Left lung (tissue), 10 donors: ENCODE measurements around the gene GPR150. TPM values are rescaled to one million over a fixed set of nuclear protein-coding genes. Genes with fewer than 3 reads are reported as not detected.
A peak's percentile ranks its signal among the peaks of the same experiment; 100 is the strongest.
"Not testable (repeated sequence)": the region's sequence is repeated elsewhere in the genome, so short reads cannot be mapped to it uniquely, and the experiment has no call there.

Source experiments
- ATAC-seq: fragments of 200-7000 bp; cut with Tn5 transposase; one replicate; pipeline ENCODE4 v1.9.1; 2020; ENCODE audit warnings: moderate library complexity
- DNase-seq, 4 donors: peaks; one replicate each; pipeline ENCODE4 v3.0.0-alpha.2; 2013 to 2020
- H3K27ac ChIP-seq, 2 donors: fragments of 200-600 bp; sonication (generic) in 1 of 2; one replicate each; pipeline versions ENCODE4 v1.5.0 to v1.8.0; 2020 to 2021
- H3K27me3 ChIP-seq, 2 donors: fragments of 200-600 bp; sonication (generic) in 1 of 2; one replicate each; pipeline versions ENCODE4 v1.5.0 to v1.8.0; 2020 to 2021
- H3K36me3 ChIP-seq, 2 donors: fragments of 200-600 bp; sonication (generic) in 1 of 2; one replicate each; pipeline versions ENCODE4 v1.5.0 to v1.8.0; 2020 to 2021
- H3K4me1 ChIP-seq, 2 donors: fragments of 200-600 bp; one replicate each; pipeline ENCODE4 v1.8.0; 2021
- H3K4me3 ChIP-seq, 2 donors: fragments of 200-600 bp; sonication (generic) in 1 of 2; one replicate each; pipeline versions ENCODE4 v1.5.0 to v1.8.0; 2020 to 2021; ENCODE audit warnings: mild to moderate bottlenecking in 1 of 2
- H3K9me3 ChIP-seq, 2 donors: fragments of 200-600 bp; sonication (generic) in 1 of 2; one replicate each; pipeline versions ENCODE4 v1.5.0 to v1.8.0; 2020 to 2021
- intact Hi-C, 2 donors: fragments of 100-400 bp; cut with DNase I; formaldehyde crosslinking; loops; one replicate each; pipeline versions ENCODE4 v1.11.2 to v1.14.2; 2022
- polyA plus RNA-seq, 6 donors: library from polyadenylated mRNA; unstranded; fragments of 120-200 nt; gene quantifications; one replicate each; pipeline ENCODE4 v1.2.1, GENCODE V29; 2013; ENCODE audit not compliant: insufficient read length in 6 of 6
- total RNA-seq, 2 donors: library from RNA; stranded (reverse); fragmentation: NEBNext Ultra II Directional; extraction: Animal tissue kit (Norgen Biotek cat#: 25700); gene quantifications; one replicate each; pipeline ENCODE4 v1.2.1, GENCODE V29; 2021
- TF ChIP-seq, protein P1 (sequence below), 2 donors: fragments of 200-600 bp; sonication (generic) in 1 of 2; IDR thresholded peaks; one replicate each; pipeline versions ENCODE4 v1.5.0 to v1.8.0; 2021; ENCODE audit warnings: antibody characterized with exemption in 2 of 2
- donor health status: DM: no; HTN: yes; CAD: no.
- donor health status: DM: no; HTN: no; CAD: no.

Gene GPR150
- total and polyA plus RNA-seq, 8 donors = 0.16 to 0.26 TPM; not detected in 6

DNA sequence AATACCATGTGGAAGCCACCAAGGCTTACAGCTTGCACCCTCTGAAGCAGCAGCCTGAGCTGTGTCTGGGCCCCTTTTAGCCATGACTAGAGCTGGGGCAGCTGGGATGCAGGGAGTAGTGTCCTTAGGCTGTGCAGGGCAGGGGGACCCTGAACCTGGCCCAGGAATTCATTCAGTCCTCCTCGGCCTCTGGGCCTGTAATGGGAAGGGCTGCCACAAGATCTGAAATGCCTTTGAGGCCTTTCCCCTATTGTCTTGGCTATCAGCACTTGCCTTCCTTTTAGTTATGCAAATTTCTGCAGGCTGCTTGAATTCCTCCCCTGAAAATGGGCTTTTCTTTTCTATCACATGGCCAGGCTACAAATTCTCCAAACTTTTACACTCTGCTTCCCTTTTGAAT is 9.0 kb downstream of the GPR150 start:
- H3K4me3 ChIP-seq = no peak overlapping the region
- ATAC-seq (no peak), DNase-seq (no peak)
- intact Hi-C loops = no loop called here
- H3K27ac ChIP-seq = no peak overlapping the region
- H3K27me3 ChIP-seq = no peaks in the 10 kb centered on the region
- no peaks in the 10 kb centered on the region for H3K36me3 ChIP-seq
- peaks cover 0 to 12% of the 10 kb centered on the region in 2 donors for H3K4me1 ChIP-seq
- no peaks in the 10 kb centered on the region for H3K9me3 ChIP-seq
- TF ChIP-seq, protein P1, sequence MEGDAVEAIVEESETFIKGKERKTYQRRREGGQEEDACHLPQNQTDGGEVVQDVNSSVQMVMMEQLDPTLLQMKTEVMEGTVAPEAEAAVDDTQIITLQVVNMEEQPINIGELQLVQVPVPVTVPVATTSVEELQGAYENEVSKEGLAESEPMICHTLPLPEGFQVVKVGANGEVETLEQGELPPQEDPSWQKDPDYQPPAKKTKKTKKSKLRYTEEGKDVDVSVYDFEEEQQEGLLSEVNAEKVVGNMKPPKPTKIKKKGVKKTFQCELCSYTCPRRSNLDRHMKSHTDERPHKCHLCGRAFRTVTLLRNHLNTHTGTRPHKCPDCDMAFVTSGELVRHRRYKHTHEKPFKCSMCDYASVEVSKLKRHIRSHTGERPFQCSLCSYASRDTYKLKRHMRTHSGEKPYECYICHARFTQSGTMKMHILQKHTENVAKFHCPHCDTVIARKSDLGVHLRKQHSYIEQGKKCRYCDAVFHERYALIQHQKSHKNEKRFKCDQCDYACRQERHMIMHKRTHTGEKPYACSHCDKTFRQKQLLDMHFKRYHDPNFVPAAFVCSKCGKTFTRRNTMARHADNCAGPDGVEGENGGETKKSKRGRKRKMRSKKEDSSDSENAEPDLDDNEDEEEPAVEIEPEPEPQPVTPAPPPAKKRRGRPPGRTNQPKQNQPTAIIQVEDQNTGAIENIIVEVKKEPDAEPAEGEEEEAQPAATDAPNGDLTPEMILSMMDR (IDR thresholded peaks at IDR 0.05) = no peak

DNA sequence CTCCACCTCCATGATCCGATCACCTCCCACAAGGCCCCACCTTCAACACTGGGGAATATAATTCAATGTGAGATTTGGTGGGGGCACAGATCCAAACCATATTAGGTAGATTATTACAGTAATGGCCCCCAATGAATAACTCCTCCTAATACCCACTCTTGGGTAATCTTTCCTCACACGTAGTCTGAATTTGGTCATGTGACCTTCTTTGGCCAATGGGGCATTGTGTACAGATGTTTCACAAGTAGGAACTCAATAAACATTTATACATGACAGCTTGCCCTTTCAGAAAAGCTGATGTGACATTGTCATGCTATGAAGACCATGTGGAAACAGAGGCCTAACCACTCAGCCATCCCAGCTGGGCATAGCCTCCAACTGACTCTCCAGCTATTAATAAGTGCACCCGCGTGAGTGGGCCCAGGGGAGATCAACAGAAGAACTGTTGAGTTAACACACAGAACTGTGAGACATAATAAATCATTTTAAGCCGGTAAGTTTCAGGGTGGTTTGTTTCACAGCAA is 10.6 kb downstream of the GPR150 start:
- TF ChIP-seq, protein P1 (IDR thresholded peaks at IDR 0.05) = no peak
- ATAC-seq (no peak), DNase-seq (no peak)
- H3K4me1 ChIP-seq = peaks cover 0 to 12% of the 10 kb centered on the region in 2 donors
- no peak overlapping the region for H3K27ac ChIP-seq
- intact Hi-C loops = no loop called here
- no peak overlapping the region for H3K4me3 ChIP-seq
- no peaks in the 10 kb centered on the region for H3K36me3 ChIP-seq
- H3K27me3 ChIP-seq = no peaks in the 10 kb centered on the region
- H3K9me3 ChIP-seq = no peaks in the 10 kb centered on the region

DNA sequence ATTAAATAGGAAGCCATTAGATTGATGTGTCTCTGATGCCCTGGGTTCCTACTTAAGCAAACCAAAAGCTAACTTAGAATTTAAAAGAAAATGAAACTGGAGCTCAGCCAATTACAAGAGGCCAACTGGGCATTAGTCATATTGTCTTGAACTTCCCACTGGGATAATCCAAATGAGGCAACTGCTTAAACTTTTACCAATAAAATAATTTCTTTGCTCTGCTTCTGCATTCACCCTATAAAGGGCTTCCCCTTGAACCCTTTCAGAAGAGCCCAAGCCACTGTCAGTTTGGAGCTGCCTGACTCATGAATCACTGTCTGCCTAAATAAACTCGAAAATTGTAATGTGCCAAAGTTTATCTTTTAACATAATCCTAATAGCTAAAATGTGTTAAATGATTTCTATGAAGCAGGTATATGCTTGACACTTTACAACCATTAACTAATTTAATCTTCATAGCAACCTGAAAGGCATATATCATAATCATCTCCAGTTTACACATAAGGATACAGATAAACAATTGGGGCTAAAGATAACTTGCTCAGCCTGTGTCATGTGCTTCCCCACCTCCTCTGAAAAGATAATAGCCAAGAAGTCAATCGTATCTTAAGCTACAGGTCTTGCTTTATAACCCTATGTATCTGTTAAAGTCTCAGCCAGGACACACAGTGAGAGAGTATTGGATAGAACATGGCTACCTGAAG is 11.5 kb downstream of the GPR150 start:
- TF ChIP-seq, protein P1 (IDR thresholded peaks at IDR 0.05) = no peak
- peak; percentile 30 for ATAC-seq

DNA sequence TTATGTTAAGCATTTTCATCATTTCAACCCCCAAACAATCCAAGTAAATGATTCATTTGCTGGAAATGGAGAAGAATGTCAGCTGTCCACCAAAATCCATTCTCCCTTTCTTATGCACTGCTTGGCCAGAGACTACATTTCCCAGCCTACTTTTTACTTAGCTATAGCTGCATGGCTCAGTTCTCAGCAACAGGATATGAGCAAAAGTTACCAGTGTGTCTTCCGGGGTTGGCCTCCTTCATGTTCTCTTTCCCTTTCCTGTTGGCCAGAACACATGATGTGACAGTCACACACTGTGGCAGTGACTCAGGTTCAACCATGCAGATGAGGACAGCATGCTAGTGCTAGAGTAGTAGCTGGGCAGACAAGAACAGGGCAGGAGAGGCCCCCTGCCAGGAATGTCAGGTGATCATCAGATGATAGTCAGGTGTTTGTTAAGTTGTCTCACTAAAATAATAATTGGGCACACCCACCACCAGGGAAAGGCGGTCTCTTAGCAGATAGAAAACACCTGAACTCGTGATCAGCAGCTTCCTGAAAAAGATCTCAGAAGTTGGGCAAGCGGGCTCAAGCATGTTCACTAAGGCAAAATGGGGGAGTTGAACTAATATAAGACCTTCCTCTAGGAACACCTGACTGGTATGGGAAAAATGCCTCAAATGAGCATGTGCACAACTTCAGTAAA is 12.2 kb downstream of the GPR150 start:
- H3K4me1 ChIP-seq = peaks cover 0 to 12% of the 10 kb centered on the region in 2 donors
- H3K27me3 ChIP-seq = no peaks in the 10 kb centered on the region
- ATAC-seq = peak; percentile 63
- intact Hi-C loops = no loop called here
- TF ChIP-seq, protein P1 (IDR thresholded peaks at IDR 0.05) = no peak
- DNase-seq = no peak
- no peaks in the 10 kb centered on the region for H3K36me3 ChIP-seq
- H3K9me3 ChIP-seq = no peaks in the 10 kb centered on the region
- H3K4me3 ChIP-seq = no peak overlapping the region
- no peak overlapping the region for H3K27ac ChIP-seq

More for the DNA sequence above, 11.5 kb downstream of the GPR150 start:
- no peak for DNase-seq
- H3K4me3 ChIP-seq = no peak overlapping the region
- H3K4me1 ChIP-seq = peaks cover 0 to 12% of the 10 kb centered on the region in 2 donors
- intact Hi-C loops = no loop called here
- H3K36me3 ChIP-seq = no peaks in the 10 kb centered on the region
- no peaks in the 10 kb centered on the region for H3K27me3 ChIP-seq
- no peak overlapping the region for H3K27ac ChIP-seq
- H3K9me3 ChIP-seq = no peaks in the 10 kb centered on the region

DNA sequence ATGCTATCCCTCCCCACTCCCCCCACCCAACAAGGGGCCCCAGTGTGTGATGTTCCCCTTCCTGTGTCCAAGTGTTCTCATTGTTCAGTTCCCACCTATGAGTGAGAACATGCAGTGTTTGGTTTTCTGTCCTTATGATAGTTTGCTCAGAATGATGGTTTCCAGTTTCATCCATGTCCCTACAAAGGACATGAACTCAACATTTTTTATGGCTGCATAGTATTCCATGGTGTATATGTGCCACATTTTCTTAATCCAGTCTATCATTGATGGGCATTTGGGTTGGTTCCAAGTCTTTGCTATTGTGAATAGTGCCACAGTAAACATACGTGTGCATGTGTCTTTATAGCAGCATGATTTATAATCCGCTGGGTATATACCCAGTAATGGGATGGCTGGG is 13.1 kb downstream of the GPR150 start:
- H3K4me3 ChIP-seq, H3K9me3 ChIP-seq, intact Hi-C loops, DNase-seq, H3K27ac ChIP-seq, H3K36me3 ChIP-seq, ATAC-seq, H3K27me3 ChIP-seq: not testable (repeated sequence)
- H3K4me1 ChIP-seq = peaks cover 0 to 12% of the 10 kb centered on the region in 2 donors
